ENCODE measurements around the gene GAB2.
"Not testable (repeated sequence)": the region's sequence is repeated elsewhere in the genome, so short reads cannot be mapped to it uniquely, and the experiment has no call there.

The GAB2 gene

GRCh38 chr11:78313181-78313795, 104.3 kb downstream of the GAB2 start:
- DNase-seq (ENCODE audit: low read depth) = peak; percentile 48

- no peak for DNase-seq (ENCODE audit: low read depth)
Observed at GRCh38 chr11:78312712-78313111, 104.9 kb downstream of the GAB2 start.

GRCh38 chr11:78311702-78312371, 105.8 kb downstream of the GAB2 start:
- no peak for DNase-seq (ENCODE audit: low read depth)

- no peak for DNase-seq (ENCODE audit: low read depth)
Observed at GRCh38 chr11:78310500-78310909, 107.1 kb downstream of the GAB2 start.

GRCh38 chr11:78304201-78304600, 113.4 kb downstream of the GAB2 start:
- DNase-seq (ENCODE audit: low read depth) = no peak

- no peak for DNase-seq (ENCODE audit: low read depth)
Observed at GRCh38 chr11:78300108-78300839, 117.3 kb downstream of the GAB2 start.

- no peak for DNase-seq (ENCODE audit: low read depth)
Observed at GRCh38 chr11:78299000-78299710, 118.5 kb downstream of the GAB2 start.

- no peak for DNase-seq (ENCODE audit: low read depth)
Observed at GRCh38 chr11:78298291-78298771, 119.3 kb downstream of the GAB2 start.

- no peak for DNase-seq (ENCODE audit: low read depth)
Observed at GRCh38 chr11:78295991-78296930, 121.4 kb downstream of the GAB2 start.

GRCh38 chr11:78295347-78295746, 122.3 kb downstream of the GAB2 start:
- DNase-seq (ENCODE audit: low read depth) = no peak

GRCh38 chr11:78294100-78294499, 123.5 kb downstream of the GAB2 start:
- not testable (repeated sequence) for DNase-seq (ENCODE audit: low read depth)

GRCh38 chr11:78293536-78293935, 124.1 kb downstream of the GAB2 start:
- no peak for DNase-seq (ENCODE audit: low read depth)

- DNase-seq (ENCODE audit: low read depth) = no peak
Observed at GRCh38 chr11:78292109-78292803, 125.4 kb downstream of the GAB2 start.

- DNase-seq (ENCODE audit: low read depth) = no peak
Observed at GRCh38 chr11:78291503-78292108, 126.0 kb downstream of the GAB2 start.

- DNase-seq (ENCODE audit: low read depth) = peak; percentile 33
Observed at GRCh38 chr11:78290293-78291176, 127.1 kb downstream of the GAB2 start.

GRCh38 chr11:78289552-78290292, 127.9 kb downstream of the GAB2 start:
- DNase-seq (ENCODE audit: low read depth) = no peak

- DNase-seq (ENCODE audit: low read depth) = no peak
Observed at GRCh38 chr11:78284260-78284659, 133.4 kb downstream of the GAB2 start.

GRCh38 chr11:78282821-78283220, 134.8 kb downstream of the GAB2 start:
- no peak for DNase-seq (ENCODE audit: low read depth)

All from GM04504 (cell line).